ENCODE results near the gene UMPS. TPM values are rescaled to one million over a fixed set of nuclear protein-coding genes. Genes with fewer than 3 reads are reported as not detected.

UMPS gene
- total and polyA plus RNA-seq, 12 donors, result 3.1 to 14.4 (median 7.2) TPM

GRCh38 chr3:124691599-124691998 is 38.7 kb upstream of the UMPS start:
- intact Hi-C loops (cut with DNase I), result loop anchor here in 1 of 10 donors (2.0 kb wide), 1 partner anchor 129 kb away; no protein-coding TSS in a partner anchor
- ATAC-seq (no peak), DNase-seq (no peak)
- H3K27me3 ChIP-seq, result no peaks in the 10 kb centered on the region
- H3K27ac ChIP-seq, result no peak overlapping the region
- H3K9me3 ChIP-seq, result no peaks in the 10 kb centered on the region
- peaks cover 0 to 17% (median 3%) of the 10 kb centered on the region in 9 donors for H3K4me1 ChIP-seq
- WGBS, 2 donors, result 39 to 41% methylated on average over 3 of the region's 3 CpGs
- TF ChIP-seq CTCF (IDR thresholded peaks at IDR 0.05), result no peak
- H3K36me3 ChIP-seq, result peaks cover 0 to 3% (median 0%) of the 10 kb centered on the region in 9 donors
- H3K4me3 ChIP-seq, result no peak overlapping the region

- intact Hi-C loops (cut with DNase I), result no loop called here
- TF ChIP-seq CTCF (IDR thresholded peaks at IDR 0.05), result no peak
- peaks cover 0 to 11% (median 0%) of the 10 kb centered on the region in 9 donors for H3K36me3 ChIP-seq
- DNase-seq (no peak), ATAC-seq (no peak)
- peaks cover 0 to 11% (median 0%) of the 10 kb centered on the region in 9 donors for H3K4me1 ChIP-seq
- H3K9me3 ChIP-seq, result no peaks in the 10 kb centered on the region
- no peak overlapping the region for H3K27ac ChIP-seq
- no peak overlapping the region for H3K4me3 ChIP-seq
- H3K27me3 ChIP-seq, result no peaks in the 10 kb centered on the region
- 85 to 86% methylated on average over 5 of the region's 5 CpGs for WGBS, 2 donors
Observed at GRCh38 chr3:124694486-124694885, 35.8 kb upstream of the UMPS start.

- Histone ChIP-seq H3K9me3 (no peaks in the 10 kb centered on the region), H3K27ac (no peak overlapping the region), H3K27me3 (no peaks in the 10 kb centered on the region), H3K36me3 (peaks cover 0 to 11% (median 0%) of the 10 kb centered on the region in 9 donors), H3K4me1 (peaks cover 0 to 17% (median 5%) of the 10 kb centered on the region in 9 donors), H3K4me3 (no peak overlapping the region)
- DNase-seq (no peak), ATAC-seq (no peak)
- 90 to 96% methylated on average over 3 of the region's 3 CpGs for WGBS, 2 donors
- TF ChIP-seq CTCF (IDR thresholded peaks at IDR 0.05), result no peak
- intact Hi-C loops (cut with DNase I), result no loop called here
Observed at GRCh38 chr3:124695369-124695768, 34.9 kb upstream of the UMPS start.

GRCh38 chr3:124696006-124696405 is 34.2 kb upstream of the UMPS start:
- no peak overlapping the region for H3K4me3 ChIP-seq
- no peak overlapping the region for H3K27ac ChIP-seq
- peaks cover 0 to 11% (median 0%) of the 10 kb centered on the region in 9 donors for H3K36me3 ChIP-seq
- no peak for DNase-seq
- WGBS, 2 donors, result 92 to 93% methylated on average over 4 of the region's 4 CpGs
- TF ChIP-seq CTCF (IDR thresholded peaks at IDR 0.05), result no peak
- peaks cover 0 to 17% (median 5%) of the 10 kb centered on the region in 9 donors for H3K4me1 ChIP-seq
- no peaks in the 10 kb centered on the region for H3K27me3 ChIP-seq
- ATAC-seq, result no peak
- H3K9me3 ChIP-seq, result no peaks in the 10 kb centered on the region
- intact Hi-C loops (cut with DNase I), result no loop called here

Measured in heart right ventricle (tissue), 16 donors.